Neural crest cell (in vitro differentiated cells): ENCODE data around the gene LAMC3. TPM values are rescaled to one million over a fixed set of nuclear protein-coding genes. Genes with fewer than 3 reads are reported as not detected.

Source experiments
- DNase-seq: peaks from one replicate; pipeline ENCODE4 v3.0.0; 2021; ENCODE audit warnings: low read depth, mixed read lengths, low spot score
- H3K27ac Mint-ChIP-seq: one replicate; pipeline ENCODE4 v1.8.0; 2021; ENCODE audit warnings: mild to moderate bottlenecking, mixed read lengths; ENCODE audit not compliant: unreplicated experiment
- H3K27me3 Mint-ChIP-seq: 2 replicates; pipeline ENCODE4 v1.8.0; 2021; ENCODE audit warnings: low read depth, mild to moderate bottlenecking, mixed read lengths
- H3K36me3 Mint-ChIP-seq: 2 replicates; pipeline ENCODE4 v1.8.0; 2021; ENCODE audit warnings: low read depth, mild to moderate bottlenecking, mixed read lengths
- H3K4me1 Mint-ChIP-seq: 2 replicates; pipeline ENCODE4 v1.8.0; 2021; ENCODE audit warnings: mixed read lengths
- H3K4me3 Mint-ChIP-seq: one replicate; pipeline ENCODE4 v1.8.0; 2021; ENCODE audit warnings: mild to moderate bottlenecking, mixed read lengths
- H3K9me3 Mint-ChIP-seq: 2 replicates; pipeline ENCODE4 v1.8.0; 2021; ENCODE audit warnings: mixed read lengths
- total RNA-seq: library from RNA; stranded (reverse); gene quantifications from 2 replicates; pipeline ENCODE4 v1.2.1, GENCODE V29; 2021
- TF ChIP-seq, protein P1 (sequence below): fragments of 200-600 bp; sonication (generic); conservative IDR thresholded peaks from 2 replicates; pipeline ENCODE4 v1.5.0; 2021; ENCODE audit warnings: antibody characterized with exemption, mild to moderate bottlenecking

The LAMC3 gene
- total RNA-seq, 1 donor from 2014 or later = 4.0 TPM

DNA sequence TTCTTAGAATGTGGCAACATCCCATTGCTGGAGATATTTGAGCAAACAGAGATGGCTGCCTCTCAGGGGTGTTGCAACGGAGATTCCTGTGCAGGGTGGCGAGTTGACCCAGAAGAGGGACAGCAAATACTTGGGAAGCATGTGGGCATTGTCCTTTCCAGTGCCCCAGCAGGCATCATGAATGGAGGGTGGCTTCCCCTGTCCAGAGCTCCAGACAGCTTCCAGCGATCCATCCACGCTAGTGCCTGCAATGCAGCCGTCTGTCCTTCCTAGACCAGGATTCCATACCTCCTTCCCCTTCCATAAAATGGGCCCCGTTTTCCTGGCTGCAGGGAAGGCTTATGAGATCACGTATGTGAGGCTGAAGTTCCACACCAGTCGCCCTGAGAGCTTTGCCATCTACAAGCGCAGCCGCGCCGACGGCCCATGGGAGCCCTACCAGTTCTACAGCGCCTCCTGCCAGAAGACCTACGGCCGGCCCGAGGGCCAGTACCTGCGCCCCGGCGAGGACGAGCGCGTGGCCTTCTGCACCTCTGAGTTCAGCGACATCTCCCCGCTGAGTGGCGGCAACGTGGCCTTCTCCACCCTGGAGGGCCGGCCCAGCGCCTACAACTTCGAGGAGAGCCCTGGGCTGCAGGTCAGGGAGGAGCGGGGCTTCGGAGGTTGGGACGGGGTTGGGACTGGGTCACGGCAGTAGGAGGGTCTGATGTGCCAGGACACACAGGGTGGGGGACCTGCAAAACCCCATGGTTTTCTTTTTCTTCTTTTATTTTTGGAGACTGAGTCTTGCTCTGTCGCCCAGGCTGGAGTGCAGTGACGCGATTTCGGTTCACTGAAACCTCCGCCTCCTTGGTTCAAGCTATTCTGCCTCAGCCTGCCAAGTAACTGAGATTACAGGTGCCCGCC, 17.2 kb downstream of the LAMC3 start:
- DNase-seq = no peak
- H3K27ac Mint-ChIP-seq = no peak overlapping the region
- H3K36me3 Mint-ChIP-seq = no peaks in the 10 kb centered on the region
- H3K9me3 Mint-ChIP-seq = no peaks in the 10 kb centered on the region
- no peak overlapping the region for H3K4me3 Mint-ChIP-seq
- H3K27me3 Mint-ChIP-seq = peaks cover 21% of the 10 kb centered on the region
- H3K4me1 Mint-ChIP-seq = no peaks in the 10 kb centered on the region
- TF ChIP-seq, protein P1, sequence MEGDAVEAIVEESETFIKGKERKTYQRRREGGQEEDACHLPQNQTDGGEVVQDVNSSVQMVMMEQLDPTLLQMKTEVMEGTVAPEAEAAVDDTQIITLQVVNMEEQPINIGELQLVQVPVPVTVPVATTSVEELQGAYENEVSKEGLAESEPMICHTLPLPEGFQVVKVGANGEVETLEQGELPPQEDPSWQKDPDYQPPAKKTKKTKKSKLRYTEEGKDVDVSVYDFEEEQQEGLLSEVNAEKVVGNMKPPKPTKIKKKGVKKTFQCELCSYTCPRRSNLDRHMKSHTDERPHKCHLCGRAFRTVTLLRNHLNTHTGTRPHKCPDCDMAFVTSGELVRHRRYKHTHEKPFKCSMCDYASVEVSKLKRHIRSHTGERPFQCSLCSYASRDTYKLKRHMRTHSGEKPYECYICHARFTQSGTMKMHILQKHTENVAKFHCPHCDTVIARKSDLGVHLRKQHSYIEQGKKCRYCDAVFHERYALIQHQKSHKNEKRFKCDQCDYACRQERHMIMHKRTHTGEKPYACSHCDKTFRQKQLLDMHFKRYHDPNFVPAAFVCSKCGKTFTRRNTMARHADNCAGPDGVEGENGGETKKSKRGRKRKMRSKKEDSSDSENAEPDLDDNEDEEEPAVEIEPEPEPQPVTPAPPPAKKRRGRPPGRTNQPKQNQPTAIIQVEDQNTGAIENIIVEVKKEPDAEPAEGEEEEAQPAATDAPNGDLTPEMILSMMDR = no peak

DNA sequence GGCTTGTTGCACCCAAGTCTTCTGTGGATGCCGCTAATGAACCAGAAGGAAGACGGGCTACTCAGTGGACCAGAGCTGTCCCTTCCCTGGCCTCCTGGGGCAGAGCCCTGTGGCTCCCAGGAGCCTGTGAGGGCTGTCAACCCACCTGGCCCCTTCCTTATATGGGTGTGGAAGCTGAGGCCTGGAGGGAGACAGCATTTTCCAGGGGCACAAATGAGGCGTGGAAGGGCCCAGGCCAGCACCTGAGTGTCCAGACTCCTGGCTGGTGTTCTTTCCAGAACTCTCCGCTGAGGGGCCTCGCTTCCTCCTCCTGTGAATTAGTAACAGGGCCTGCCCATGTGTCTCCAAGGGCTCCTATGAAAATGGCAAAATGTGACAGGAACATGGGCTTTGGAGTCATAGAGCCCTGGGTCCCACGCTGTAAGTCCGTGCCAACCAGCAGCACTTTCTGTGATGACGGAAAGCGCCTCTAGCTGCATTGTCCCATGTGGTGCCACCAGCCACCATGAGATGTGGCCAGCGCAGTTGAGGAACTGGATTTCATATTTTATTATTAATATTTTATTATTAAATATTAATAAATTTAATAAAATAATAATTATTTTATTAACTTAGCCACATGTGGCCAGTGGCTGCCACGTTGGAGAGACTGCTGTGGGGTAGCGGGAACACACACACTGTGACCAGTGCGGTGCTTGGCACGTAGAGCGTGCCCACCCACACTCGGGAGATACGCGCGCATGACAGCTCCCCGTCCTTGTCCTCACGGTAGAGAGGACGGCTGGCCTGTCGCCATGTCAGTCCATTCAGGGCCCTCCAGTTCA, 18.3 kb downstream of the LAMC3 start:
- peaks cover under 1% of the 10 kb centered on the region for H3K4me1 Mint-ChIP-seq
- DNase-seq = no peak

DNA sequence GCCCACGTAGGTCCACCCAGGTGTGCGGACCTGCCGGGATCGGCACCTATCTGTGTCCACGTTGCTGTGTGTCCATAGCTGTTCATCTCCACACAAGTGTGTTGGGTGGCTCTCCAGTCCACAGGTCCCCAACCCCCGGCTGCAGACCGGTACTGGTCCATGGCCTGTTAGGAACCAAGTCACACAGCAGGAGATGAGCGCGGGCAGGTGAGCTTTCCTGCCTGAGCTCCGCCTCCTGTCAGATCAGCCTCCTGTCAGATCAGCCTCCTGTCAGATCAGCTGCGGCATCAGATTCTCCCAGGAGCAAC, 18.9 kb downstream of the LAMC3 start:
- Mint-ChIP-seq H3K36me3 (no peaks in the 10 kb centered on the region), H3K27ac (no peak overlapping the region), H3K27me3 (peaks cover 21% of the 10 kb centered on the region), H3K4me3 (no peak overlapping the region), H3K4me1 (peaks cover 3% of the 10 kb centered on the region), H3K9me3 (no peaks in the 10 kb centered on the region)
- no peak for DNase-seq
- TF ChIP-seq, protein P1 = no peak

More for the DNA sequence above, 18.3 kb downstream of the LAMC3 start:
- Mint-ChIP-seq H3K27ac (no peak overlapping the region), H3K36me3 (no peaks in the 10 kb centered on the region), H3K27me3 (peaks cover 18% of the 10 kb centered on the region), H3K9me3 (no peaks in the 10 kb centered on the region), H3K4me3 (no peak overlapping the region)
- TF ChIP-seq, protein P1 = no peak

DNA sequence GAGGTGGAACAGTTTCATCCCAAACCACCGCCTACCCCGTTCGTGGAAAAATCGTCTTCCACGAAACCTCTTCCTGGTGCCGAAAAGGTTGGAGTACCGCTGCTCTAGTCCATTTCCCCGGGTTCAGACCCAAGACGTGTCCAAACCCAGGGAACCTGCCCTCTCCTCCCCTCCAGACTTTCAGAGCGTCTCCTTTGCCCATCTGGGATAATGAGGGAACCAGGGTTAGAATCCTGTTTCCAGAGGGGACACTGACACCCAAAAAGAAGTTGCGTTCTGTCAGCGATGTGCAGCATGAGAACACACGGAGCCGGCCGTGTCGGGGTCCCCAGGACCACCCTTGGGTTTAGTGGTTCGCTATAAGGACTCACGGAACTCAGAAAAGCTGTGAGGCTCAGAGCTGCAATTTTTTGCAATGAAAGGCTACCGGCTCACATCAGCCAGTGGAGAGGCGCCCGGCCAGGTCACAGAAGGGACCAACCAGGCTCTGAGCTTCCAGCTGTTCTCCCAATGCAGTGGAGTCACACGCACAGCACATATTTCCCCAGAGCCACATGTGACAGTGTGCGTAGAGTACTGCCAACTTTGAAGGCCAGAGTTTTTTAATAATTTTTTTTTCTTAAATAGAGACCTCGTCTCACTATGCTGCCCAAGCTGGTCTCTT, 19.4 kb downstream of the LAMC3 start:
- peaks cover 3% of the 10 kb centered on the region for H3K4me1 Mint-ChIP-seq
- TF ChIP-seq, protein P1 = no peak
- H3K27ac Mint-ChIP-seq = no peak overlapping the region
- H3K27me3 Mint-ChIP-seq = peaks cover 21% of the 10 kb centered on the region
- no peak overlapping the region for H3K4me3 Mint-ChIP-seq
- DNase-seq = no peak
- no peaks in the 10 kb centered on the region for H3K36me3 Mint-ChIP-seq
- H3K9me3 Mint-ChIP-seq = no peaks in the 10 kb centered on the region

DNA sequence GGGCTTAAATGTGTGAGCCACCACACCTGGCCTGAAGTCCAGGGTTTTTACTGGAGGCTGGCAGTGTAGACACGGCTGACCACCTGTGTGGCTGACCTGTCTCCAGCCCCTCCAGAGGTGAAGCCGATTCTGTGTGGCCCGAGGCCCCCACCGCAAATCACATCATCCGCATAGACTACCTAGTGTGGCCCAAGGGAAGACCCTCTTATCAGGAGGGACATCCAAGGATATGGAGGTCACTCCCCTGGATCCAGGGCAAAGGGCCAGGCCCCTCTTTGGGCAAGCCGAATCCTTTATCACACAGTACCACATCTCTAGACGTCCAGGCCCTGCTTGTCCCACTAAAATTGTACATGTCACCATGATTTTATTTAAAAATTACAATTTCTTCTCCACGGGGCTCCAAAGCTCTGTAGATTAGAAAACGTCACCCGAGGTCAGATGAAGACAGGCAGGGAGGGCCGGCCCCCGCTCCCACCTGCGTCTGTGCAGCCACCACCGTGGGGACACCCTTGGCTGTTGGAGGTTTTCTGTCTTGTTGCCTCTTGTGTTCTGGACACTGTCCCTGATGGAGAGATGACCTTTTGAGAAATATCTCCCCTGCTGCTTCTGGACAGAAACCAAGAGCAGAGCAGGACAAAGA, 20.1 kb downstream of the LAMC3 start:
- Mint-ChIP-seq H3K27me3 (peaks cover 17% of the 10 kb centered on the region), H3K4me1 (peaks cover 3% of the 10 kb centered on the region), H3K4me3 (no peak overlapping the region), H3K36me3 (no peaks in the 10 kb centered on the region), H3K27ac (no peak overlapping the region), H3K9me3 (no peaks in the 10 kb centered on the region)
- TF ChIP-seq, protein P1 = no peak
- DNase-seq = no peak
